ENCODE results near the gene ASTN2. TPM values are rescaled to one million over a fixed set of nuclear protein-coding genes. Genes with fewer than 3 reads are reported as not detected.
"Not testable (repeated sequence)": the region's sequence is repeated elsewhere in the genome, so short reads cannot be mapped to it uniquely, and the experiment has no call there.

ASTN2 gene
- total RNA-seq, 4 donors from 2014 or later: 0.94 to 5.6 (median 3.7) TPM

DNA sequence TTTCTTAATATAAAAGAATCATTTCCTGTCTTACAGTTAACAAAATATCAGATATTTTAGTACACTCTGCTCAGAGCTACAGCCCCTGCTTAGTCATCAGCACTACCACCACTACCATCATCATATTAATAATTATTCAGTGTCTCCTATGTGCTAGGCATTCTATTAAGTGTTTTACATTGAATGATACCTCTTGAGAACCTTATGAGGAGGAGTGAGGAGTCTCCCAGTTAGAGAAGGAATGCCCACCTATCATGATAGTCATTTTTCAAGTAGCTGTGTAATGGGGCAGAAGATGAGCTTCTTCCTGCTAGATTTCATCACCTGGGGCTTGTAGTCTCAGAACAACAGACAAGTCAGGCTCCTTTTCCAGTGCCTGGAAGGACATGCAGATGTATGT lies 489.7 kb downstream of the ASTN2 start:
- H3K27me3 ChIP-seq: no peaks in the 10 kb centered on the region
- no peaks in the 10 kb centered on the region for H3K4me1 ChIP-seq
- H3K36me3 ChIP-seq: no peaks in the 10 kb centered on the region
- no peak for DNase-seq
- H3K27ac ChIP-seq: no peak overlapping the region
- TF ChIP-seq POLR2A (IDR thresholded peaks at IDR 0.05): no peak
- TF ChIP-seq, protein P1, sequence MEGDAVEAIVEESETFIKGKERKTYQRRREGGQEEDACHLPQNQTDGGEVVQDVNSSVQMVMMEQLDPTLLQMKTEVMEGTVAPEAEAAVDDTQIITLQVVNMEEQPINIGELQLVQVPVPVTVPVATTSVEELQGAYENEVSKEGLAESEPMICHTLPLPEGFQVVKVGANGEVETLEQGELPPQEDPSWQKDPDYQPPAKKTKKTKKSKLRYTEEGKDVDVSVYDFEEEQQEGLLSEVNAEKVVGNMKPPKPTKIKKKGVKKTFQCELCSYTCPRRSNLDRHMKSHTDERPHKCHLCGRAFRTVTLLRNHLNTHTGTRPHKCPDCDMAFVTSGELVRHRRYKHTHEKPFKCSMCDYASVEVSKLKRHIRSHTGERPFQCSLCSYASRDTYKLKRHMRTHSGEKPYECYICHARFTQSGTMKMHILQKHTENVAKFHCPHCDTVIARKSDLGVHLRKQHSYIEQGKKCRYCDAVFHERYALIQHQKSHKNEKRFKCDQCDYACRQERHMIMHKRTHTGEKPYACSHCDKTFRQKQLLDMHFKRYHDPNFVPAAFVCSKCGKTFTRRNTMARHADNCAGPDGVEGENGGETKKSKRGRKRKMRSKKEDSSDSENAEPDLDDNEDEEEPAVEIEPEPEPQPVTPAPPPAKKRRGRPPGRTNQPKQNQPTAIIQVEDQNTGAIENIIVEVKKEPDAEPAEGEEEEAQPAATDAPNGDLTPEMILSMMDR (IDR thresholded peaks at IDR 0.05): no peak
- H3K4me3 ChIP-seq (replicated peaks in 1 of 3): no peak overlapping the region
- no peaks in the 10 kb centered on the region for H3K9me3 ChIP-seq
- intact Hi-C loops (cut with DNase I): no loop called here

DNA sequence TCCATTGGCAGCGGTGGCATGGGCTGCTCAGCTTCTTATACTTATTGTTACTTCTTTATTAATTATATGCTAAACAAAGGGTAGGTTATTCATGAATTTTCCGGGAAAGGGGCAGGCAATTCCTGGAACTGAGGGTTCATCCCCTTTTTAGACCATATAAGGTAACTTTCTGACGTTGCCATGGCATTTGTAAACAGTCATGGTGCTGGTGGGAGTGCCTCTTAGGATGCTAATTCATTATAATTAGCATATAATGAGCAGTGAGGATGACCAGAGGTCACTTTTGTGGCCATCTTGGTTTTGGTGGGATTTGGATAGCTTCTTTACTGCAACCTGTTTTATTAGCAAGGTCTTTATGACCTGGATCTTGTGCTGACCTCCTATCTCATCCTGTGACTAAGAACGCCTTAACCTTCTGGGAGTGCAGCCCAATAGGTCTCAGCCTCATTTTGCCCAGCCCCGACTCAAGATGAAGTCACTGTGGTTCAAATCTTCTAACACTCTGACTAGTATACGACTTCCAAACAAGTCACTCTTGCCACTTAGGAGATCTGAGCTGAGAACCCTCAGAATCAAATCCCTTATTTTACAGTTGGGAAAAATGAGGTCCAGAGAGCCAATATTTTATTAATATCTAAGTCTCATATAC lies 490.3 kb downstream of the ASTN2 start:
- Histone ChIP-seq H3K9me3 (no peaks in the 10 kb centered on the region), H3K27me3 (no peaks in the 10 kb centered on the region), H3K4me3 (replicated peaks in 1 of 3) (no peak overlapping the region), H3K27ac (no peak overlapping the region), H3K4me1 (no peaks in the 10 kb centered on the region), H3K36me3 (no peaks in the 10 kb centered on the region)
- TF ChIP-seq, protein P1 (IDR thresholded peaks at IDR 0.05): no peak
- no peak for TF ChIP-seq POLR2A (IDR thresholded peaks at IDR 0.05)
- WGBS, 2 donors: 84 to 86% methylated on average over 6 of the region's 6 CpGs
- intact Hi-C loops (cut with DNase I): no loop called here
- DNase-seq: no peak

DNA sequence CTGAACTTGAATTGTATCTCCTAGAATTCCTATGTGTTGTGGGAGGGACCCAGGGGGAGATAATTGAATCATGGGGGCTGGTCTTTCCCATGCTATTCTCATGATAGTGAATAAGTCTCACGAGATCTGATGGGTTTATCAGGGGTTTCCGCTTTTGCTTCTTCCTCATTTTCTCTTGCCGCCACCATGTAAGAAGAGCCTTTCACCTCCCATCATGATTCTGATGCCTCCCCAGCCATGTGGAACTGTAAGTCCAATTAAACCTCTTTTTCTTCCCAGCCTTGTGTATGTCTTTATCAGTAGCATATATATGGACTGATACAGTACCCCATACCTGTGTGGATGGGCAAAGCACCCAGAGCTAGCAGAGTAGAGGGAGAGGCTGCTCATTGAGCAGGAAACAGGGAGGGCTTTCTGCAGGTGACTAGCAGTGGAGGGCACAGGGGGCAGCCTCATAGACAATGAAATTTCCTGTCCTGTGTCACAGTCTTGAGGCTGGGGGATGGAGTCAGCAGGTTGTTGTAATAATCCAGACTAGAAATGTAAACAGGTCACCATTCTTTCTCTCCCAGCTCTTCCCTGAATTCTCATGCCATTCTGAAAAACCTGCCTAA lies 496.9 kb downstream of the ASTN2 start:
- DNase-seq; H3K27me3 ChIP-seq; H3K4me1 ChIP-seq; H3K36me3 ChIP-seq; H3K9me3 ChIP-seq; H3K27ac ChIP-seq; H3K4me3 ChIP-seq (replicated peaks in 1 of 3); intact Hi-C loops (cut with DNase I): not testable (repeated sequence)
- WGBS, 2 donors: 88 to 92% methylated on average over 3 of the region's 3 CpGs

DNA sequence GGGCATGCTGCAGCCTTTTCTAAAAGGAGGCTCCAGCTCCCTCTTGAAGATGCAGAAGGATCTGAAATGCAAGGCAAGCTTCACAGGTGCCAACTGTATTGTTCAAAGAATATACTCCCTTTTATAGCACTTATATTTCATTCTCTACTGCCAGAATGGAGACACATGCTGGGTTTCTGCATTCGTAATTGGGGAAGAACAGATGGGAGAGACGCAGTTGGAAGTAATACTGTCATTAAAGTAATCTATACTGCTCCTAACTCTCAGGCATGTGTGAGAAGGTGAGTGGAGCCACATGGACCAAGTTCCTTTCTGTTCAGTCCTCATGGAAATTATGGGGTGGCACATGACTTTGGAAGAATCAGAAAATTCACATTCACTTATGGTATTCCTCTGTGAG lies 501.3 kb downstream of the ASTN2 start:
- H3K36me3 ChIP-seq: no peaks in the 10 kb centered on the region
- DNase-seq: no peak
- no peak for TF ChIP-seq POLR2A (IDR thresholded peaks at IDR 0.05)
- TF ChIP-seq, protein P1 (IDR thresholded peaks at IDR 0.05): no peak
- no peaks in the 10 kb centered on the region for H3K4me1 ChIP-seq
- WGBS, 2 donors: 90% methylated on average over 2 of the region's 2 CpGs
- no peaks in the 10 kb centered on the region for H3K27me3 ChIP-seq
- H3K27ac ChIP-seq: no peak overlapping the region
- intact Hi-C loops (cut with DNase I): no loop called here
- no peaks in the 10 kb centered on the region for H3K9me3 ChIP-seq
- no peak overlapping the region for H3K4me3 ChIP-seq (replicated peaks in 1 of 3)

DNA sequence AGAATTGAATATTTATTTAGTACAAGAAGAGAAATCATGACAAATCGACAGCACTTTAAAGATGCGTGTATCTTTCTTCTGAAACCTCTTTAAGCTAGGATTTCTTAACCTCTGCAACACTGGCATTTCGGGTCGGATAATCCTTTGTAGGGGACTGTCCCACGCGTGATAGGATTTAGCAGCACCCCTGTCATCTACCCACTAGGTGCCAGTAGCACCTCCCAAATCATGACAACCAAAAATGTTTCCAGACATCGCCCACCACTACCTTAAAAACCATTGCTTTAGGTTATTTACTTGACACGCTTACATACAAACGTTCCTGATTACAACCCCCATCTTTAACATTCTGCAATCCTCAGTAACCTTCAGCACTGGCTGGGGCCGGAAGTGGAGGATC lies 504.7 kb downstream of the ASTN2 start:
- Histone ChIP-seq H3K36me3 (no peaks in the 10 kb centered on the region), H3K9me3 (no peaks in the 10 kb centered on the region), H3K27me3 (no peaks in the 10 kb centered on the region), H3K4me1 (no peaks in the 10 kb centered on the region), H3K4me3 (replicated peaks in 1 of 3) (no peak overlapping the region), H3K27ac (no peak overlapping the region)
- intact Hi-C loops (cut with DNase I): no loop called here
- no peak for DNase-seq
- 75 to 76% methylated on average over 10 of the region's 10 CpGs for WGBS, 2 donors
- TF ChIP-seq, protein P1 (IDR thresholded peaks at IDR 0.05): no peak
- TF ChIP-seq POLR2A (IDR thresholded peaks at IDR 0.05): no peak

Data from thyroid gland (tissue), 4 donors.